Globus pallidus (tissue), 1 donor: ENCODE measurements around the gene DHRS12.

ENCODE experiments used
- DNase-seq: peaks from one replicate; pipeline ENCODE4 v3.0.0-alpha.2; 2015; ENCODE audit warnings: low spot score

The DHRS12 gene

GRCh38 chr13:51803422-51804294 is at the start of gene DHRS12:
DHRS12 (minus strand) TSS chr13:51804163; CDS start chr13:51799659, 4,504 bp downstream.
- peak; percentile 91 for DNase-seq

- DNase-seq: no peak
Observed at GRCh38 chr13:51849145-51850101, 45.5 kb upstream of the DHRS12 start.

GRCh38 chr13:51848674-51849073 is 44.7 kb upstream of the DHRS12 start:
- no peak for DNase-seq

GRCh38 chr13:51846756-51847155 is 42.8 kb upstream of the DHRS12 start:
- no peak for DNase-seq

- no peak for DNase-seq
Observed at GRCh38 chr13:51845574-51846318, 41.8 kb upstream of the DHRS12 start.

GRCh38 chr13:51844862-51845573 is 41.1 kb upstream of the DHRS12 start, which contains the start of gene TMEM272:
TMEM272 (minus strand) TSS chr13:51845177; CDS start chr13:51838530, 6,647 bp downstream.
- DNase-seq: peak; percentile 37

- no peak for DNase-seq
Observed at GRCh38 chr13:51843529-51843928, 39.6 kb upstream of the DHRS12 start.

GRCh38 chr13:51841732-51842131 is 37.8 kb upstream of the DHRS12 start:
- DNase-seq: no peak

GRCh38 chr13:51840917-51841316 is 37.0 kb upstream of the DHRS12 start:
- no peak for DNase-seq

- DNase-seq: no peak
Observed at GRCh38 chr13:51839711-51840540, 36.0 kb upstream of the DHRS12 start.

- DNase-seq: no peak
Observed at GRCh38 chr13:51838240-51838846, 34.4 kb upstream of the DHRS12 start.

- DNase-seq: no peak
Observed at GRCh38 chr13:51837016-51837415, 33.1 kb upstream of the DHRS12 start.

- no peak for DNase-seq
Observed at GRCh38 chr13:51834581-51835171, 30.7 kb upstream of the DHRS12 start.

- no peak for DNase-seq
Observed at GRCh38 chr13:51833980-51834379, 30.0 kb upstream of the DHRS12 start.

- DNase-seq: peak; percentile 37
Observed at GRCh38 chr13:51832471-51833152, 28.6 kb upstream of the DHRS12 start.

- DNase-seq: no peak
Observed at GRCh38 chr13:51831519-51831918, 27.6 kb upstream of the DHRS12 start.

GRCh38 chr13:51829568-51829899 is 25.6 kb upstream of the DHRS12 start:
- DNase-seq: no peak

- DNase-seq: no peak
Observed at GRCh38 chr13:51828730-51829567, 25.0 kb upstream of the DHRS12 start.
